GM10266 (cell line): ENCODE results near the gene ZNF202.

Experiments used
- DNase-seq: peaks from one replicate; pipeline ENCODE4 v3.0.0; 2012; ENCODE audit errors: extremely low spot score
- TF ChIP-seq, protein P1 (sequence below): IDR thresholded peaks from 2 replicates; pipeline ENCODE4 v1.5.1; 2012; ENCODE audit warnings: mild to moderate bottlenecking, low read depth; ENCODE audit not compliant: control insufficient read depth, insufficient read depth; ENCODE audit errors: missing control alignments

Gene ZNF202

DNA sequence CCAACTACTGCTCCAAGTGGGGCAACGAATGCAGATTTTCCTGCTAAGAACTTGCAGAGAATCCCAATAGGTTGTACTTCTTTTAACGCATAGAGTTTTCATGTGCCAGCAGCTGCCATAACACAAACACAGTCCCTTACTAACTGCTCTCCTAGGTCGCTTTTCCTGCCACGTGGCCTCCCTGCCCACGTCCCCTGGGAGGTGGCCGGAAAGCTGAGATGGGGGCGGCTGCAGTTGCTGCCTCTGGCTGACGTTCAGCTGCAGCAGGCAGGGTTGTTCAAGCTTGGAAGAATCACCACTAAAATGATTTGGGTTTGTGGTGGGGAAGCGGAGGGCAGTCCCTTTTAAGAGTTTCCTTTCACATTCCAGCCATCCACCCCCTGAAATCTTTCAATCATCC, 39.3 kb downstream of the ZNF202 start:
- DNase-seq = no peak
- TF ChIP-seq, protein P1, sequence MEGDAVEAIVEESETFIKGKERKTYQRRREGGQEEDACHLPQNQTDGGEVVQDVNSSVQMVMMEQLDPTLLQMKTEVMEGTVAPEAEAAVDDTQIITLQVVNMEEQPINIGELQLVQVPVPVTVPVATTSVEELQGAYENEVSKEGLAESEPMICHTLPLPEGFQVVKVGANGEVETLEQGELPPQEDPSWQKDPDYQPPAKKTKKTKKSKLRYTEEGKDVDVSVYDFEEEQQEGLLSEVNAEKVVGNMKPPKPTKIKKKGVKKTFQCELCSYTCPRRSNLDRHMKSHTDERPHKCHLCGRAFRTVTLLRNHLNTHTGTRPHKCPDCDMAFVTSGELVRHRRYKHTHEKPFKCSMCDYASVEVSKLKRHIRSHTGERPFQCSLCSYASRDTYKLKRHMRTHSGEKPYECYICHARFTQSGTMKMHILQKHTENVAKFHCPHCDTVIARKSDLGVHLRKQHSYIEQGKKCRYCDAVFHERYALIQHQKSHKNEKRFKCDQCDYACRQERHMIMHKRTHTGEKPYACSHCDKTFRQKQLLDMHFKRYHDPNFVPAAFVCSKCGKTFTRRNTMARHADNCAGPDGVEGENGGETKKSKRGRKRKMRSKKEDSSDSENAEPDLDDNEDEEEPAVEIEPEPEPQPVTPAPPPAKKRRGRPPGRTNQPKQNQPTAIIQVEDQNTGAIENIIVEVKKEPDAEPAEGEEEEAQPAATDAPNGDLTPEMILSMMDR = no peak

DNA sequence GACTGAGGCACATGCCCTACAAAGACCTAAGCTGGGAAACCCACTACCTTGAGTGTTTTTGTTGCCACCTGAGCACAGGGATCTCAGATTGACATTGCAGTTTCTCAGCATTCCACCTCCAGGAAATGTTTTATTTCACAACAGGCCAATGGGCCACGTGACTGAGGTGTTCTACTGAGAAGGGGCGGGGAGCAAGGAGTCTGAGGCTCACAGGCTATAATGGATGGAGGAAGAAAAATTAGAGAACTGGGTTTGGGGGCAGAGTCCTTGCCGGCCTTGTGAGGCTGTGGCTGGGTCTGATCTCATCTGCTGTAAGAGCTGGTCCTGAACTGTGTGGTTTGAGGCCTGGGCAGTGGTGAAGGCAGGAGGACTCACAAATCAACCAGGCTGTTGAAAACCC, 40.7 kb downstream of the ZNF202 start:
- no peak for DNase-seq
- TF ChIP-seq, protein P1 = no peak

DNA sequence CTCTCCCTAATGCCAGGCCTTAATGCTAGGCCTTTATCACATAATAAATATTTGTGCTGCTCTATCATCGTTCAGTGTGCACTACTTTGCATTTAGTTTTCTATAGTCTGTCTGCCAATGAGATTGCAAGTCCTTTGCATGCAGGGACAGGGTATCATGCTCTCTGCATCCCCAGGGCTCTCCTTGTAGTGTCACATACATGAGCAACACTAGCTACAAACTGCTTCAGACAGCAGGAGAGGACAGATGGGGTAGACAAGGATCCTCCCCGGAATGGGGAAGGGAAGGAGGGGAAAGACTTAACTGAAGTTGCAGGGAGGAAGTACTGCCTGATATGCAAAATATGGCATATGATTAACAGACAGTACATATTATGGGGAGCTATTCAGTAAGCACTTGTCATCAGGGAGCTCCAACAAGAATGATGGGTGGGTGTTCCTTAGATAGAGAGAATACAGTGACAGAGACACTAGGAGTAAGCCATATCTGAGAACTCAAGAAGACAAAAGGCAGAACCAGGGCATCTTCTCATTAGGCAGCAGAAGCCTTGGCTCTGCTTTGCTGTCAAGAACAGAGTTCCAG, 42.8 kb downstream of the ZNF202 start:
- TF ChIP-seq, protein P1 = no peak
- no peak for DNase-seq

DNA sequence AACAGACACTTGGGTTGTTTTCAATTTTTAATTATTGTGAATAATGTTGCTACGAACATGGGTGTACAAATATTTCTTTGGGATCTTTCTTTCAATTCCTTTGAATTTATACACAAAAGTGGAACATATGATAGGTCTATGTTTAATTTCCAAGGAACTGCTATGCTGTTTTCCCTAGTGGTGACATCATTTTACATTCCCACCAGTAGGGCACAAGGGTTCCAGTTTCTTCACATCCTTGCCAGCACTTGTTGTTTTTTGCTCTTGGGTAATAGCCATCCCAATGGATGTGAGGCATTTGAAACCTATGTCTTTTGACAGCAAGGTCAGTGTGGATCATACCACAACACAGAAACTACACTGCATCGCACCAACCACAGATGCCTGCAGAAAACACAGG, 45.3 kb downstream of the ZNF202 start:
- DNase-seq = no peak
- TF ChIP-seq, protein P1 = no peak

DNA sequence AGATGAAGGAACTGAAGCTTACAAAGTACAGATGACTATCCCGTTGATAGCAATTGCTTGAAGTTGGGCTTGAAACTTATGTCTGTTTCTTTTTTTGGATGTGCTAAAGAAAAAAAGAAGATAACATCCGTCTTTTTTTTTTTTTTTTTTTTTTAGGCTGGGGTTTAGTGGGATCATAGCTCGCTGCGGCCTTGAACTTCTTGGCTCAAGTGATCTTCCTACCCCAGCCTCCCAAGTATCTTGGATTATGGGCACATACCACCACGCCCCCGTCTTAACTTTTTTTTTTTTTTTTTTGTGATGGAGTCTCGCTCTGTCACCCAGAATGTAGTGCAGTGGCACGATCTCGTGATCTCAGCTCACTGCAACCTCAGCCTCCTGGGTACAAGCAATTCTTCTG, 46.2 kb downstream of the ZNF202 start:
- TF ChIP-seq, protein P1 = no peak
- no peak for DNase-seq

DNA sequence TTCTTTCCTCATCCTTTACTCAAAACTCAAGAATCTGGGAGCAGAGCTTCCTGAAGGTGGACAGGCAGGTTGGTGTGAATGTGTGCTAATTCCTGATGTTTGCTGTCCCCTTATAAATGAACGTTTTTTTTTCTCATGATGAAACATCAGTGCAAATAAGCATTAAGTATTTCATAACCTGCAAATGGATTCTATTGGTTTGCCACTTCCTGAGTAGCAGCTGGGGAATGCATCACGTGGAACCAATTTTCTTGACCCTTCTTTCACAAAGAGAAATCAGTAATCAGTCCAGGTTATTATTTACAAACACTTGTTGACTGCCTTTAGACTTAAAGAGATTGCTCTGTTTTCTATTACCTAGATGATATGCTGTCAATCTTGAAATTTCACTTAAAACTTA, 46.9 kb downstream of the ZNF202 start:
- TF ChIP-seq, protein P1 = no peak

DNA sequence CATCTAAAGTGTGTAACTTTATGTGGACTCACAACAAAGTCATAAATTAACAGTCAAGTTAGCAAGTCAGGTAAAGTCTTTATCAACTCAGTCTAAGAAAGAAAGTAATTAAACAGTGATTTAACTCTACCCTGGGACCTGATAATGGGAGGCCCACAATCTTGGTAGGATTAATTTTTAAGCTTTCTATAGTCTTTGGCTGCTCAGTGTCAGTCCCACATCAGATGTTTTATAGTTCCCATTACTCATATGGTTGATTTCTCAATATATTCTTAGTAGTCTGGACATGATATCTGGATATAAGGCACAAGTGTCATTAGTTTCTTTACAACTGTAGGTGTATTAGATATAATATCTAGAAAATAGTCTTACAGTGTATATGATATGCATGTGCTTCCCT, 48.5 kb downstream of the ZNF202 start:
- no peak for DNase-seq
- TF ChIP-seq, protein P1 = no peak

More for the DNA sequence above, 46.9 kb downstream of the ZNF202 start:
- no peak for DNase-seq
